Motor neuron (in vitro differentiated cells): ENCODE data around the gene SLC27A4. TPM values are rescaled to one million over a fixed set of nuclear protein-coding genes. Genes with fewer than 3 reads are reported as not detected.

Source experiments
- ATAC-seq, 8 experiments: fragments of 200-7000 bp; cut with Tn5 transposase; replicated peaks in 6 of 8; 2 replicates each; pipeline ENCODE4 v1.8.0; 2021; ENCODE audit warnings: mild to moderate bottlenecking in 8 of 8, moderate library complexity in 8 of 8
- H3K27ac ChIP-seq, 2 donors: fragments of 250-450 bp; sonication (Bioruptor Pico); 2 replicates each; pipeline ENCODE4 v1.9.0; 2021; ENCODE audit warnings: antibody characterized with exemption in 2 of 2, mild to moderate bottlenecking in 2 of 2, moderate library complexity in 1 of 2
- H3K4me1 ChIP-seq, 2 donors: fragments of 250-450 bp; sonication (Bioruptor Pico); replicated peaks in 1 of 2; 2 replicates each; pipeline ENCODE4 v1.6.1; 2021; ENCODE audit warnings: antibody characterized with exemption in 2 of 2, mild to moderate bottlenecking in 2 of 2, moderate library complexity in 1 of 2
- H3K4me3 ChIP-seq, 5 donors: fragments of 250-450 bp; sonication (Bioruptor Pico); 2 replicates each; pipeline ENCODE4 v1.9.0; 2021; ENCODE audit warnings: antibody characterized with exemption in 5 of 5, mild to moderate bottlenecking in 5 of 5, moderate library complexity in 4 of 5
- WGBS, 10 experiments: fragments of 450-650 bp; shearing (Covaris generic); methylation state at CpG; one replicate each; pipeline ENCODE4 v1.0.0; 2022; 5-methylcytosine and 5-hydroxymethylcytosine counted together
- in situ Hi-C, 9 experiments: fragments of 400-800 bp; cut with MboI; loops; one replicate each; pipeline ENCODE4 v1.15.0; 2021; ENCODE audit warnings: low sequenced_read_pairs in 9 of 9, low pct_unique_long_range_greater_than_20kb in 2 of 9; ENCODE audit not compliant: unreplicated experiment in 9 of 9
- total RNA-seq, 8 experiments: library from RNA; unstranded; fragments of 300-600 nt; gene quantifications; 2 replicates each; pipeline versions ENCODE4 v1.2.3 to v1.2.4, GENCODE V29; 2022

Gene SLC27A4
- total RNA-seq, 8 experiments from 2014 or later: 10.4 to 31.7 (median 17.7) TPM

- ATAC-seq: no peak
- Histone ChIP-seq H3K4me1 (peaks cover 72 to 75% of the 10 kb centered on the region in 2 donors), H3K27ac (peak overlapping the region; percentile 98), H3K4me3 (peak overlapping the region in 4 of 5 donors; percentile 50 to 92 (median 74))
- 0 to 80% (median 68%) methylated on average over 1 to 3 of the region's 11 CpGs; no CpG with 5 or more reads in 6 of the 10 experiments for WGBS, 10 experiments
- in situ Hi-C loops: no loop called here
Measured at GRCh38 chr9:128390150-128390812, 50.0 kb downstream of the SLC27A4 start.

- peak overlapping the region; percentile 98 for H3K27ac ChIP-seq
- peak overlapping the region; percentile 50 to 92 (median 67) for H3K4me3 ChIP-seq
- peak in 1 of 8 experiments; percentile 16 for ATAC-seq
- peaks cover 66 to 68% of the 10 kb centered on the region in 2 donors for H3K4me1 ChIP-seq
- WGBS, 10 experiments: 0 to 94% (median 0%) methylated on average over 1 to 2 of the region's 8 CpGs; no CpG with 5 or more reads in 6 of the 10 experiments
- in situ Hi-C loops: no loop called here
Measured at GRCh38 chr9:128390813-128391711, 50.7 kb downstream of the SLC27A4 start.

GRCh38 chr9:128391956-128392301, 51.6 kb downstream of the SLC27A4 start:
- Histone ChIP-seq H3K4me1 (peaks cover 59% of the 10 kb centered on the region in 2 donors), H3K4me3 (peak overlapping the region; percentile 50 to 92 (median 67)), H3K27ac (peak overlapping the region; percentile 98)
- 0 to 91% (median 16%) methylated on average over 3 to 14 of the region's 21 CpGs; no CpG with 5 or more reads in 5 of the 10 experiments for WGBS, 10 experiments
- in situ Hi-C loops: no loop called here
- no peak for ATAC-seq

GRCh38 chr9:128392302-128393144, 52.2 kb downstream of the SLC27A4 start:
- ATAC-seq: peak in 5 of 8 experiments; percentile 5 to 18 (median 9)
- in situ Hi-C loops: no loop called here
- Histone ChIP-seq H3K4me3 (peak overlapping the region; percentile 50 to 92 (median 67)), H3K27ac (peak overlapping the region; percentile 98), H3K4me1 (peaks cover 57 to 59% of the 10 kb centered on the region in 2 donors)
- 0 to 100% (median 4%) methylated on average over 3 to 19 of the region's 88 CpGs; no CpG with 5 or more reads in 6 of the 10 experiments for WGBS, 10 experiments

- Histone ChIP-seq H3K4me1 (peaks cover 54 to 56% of the 10 kb centered on the region in 2 donors), H3K4me3 (peak overlapping the region; percentile 50 to 92 (median 67)), H3K27ac (peak overlapping the region; percentile 98)
- WGBS, 10 experiments: 0% methylated on average over 1 of the region's 56 CpGs; no CpG with 5 or more reads in 9 of the 10 experiments
- in situ Hi-C loops: no loop called here
- peak in 5 of 8 experiments; percentile 68 to 74 (median 70) for ATAC-seq
Measured at GRCh38 chr9:128393145-128393775, 52.9 kb downstream of the SLC27A4 start.

- in situ Hi-C loops: no loop called here
- Histone ChIP-seq H3K4me1 (peaks cover 47 to 49% of the 10 kb centered on the region in 2 donors), H3K27ac (peak overlapping the region; percentile 98), H3K4me3 (peak overlapping the region; percentile 50 to 92 (median 67))
- WGBS, 10 experiments: no CpG with 5 or more reads among the region's 7 CpGs
- ATAC-seq: peak in 5 of 8 experiments; percentile 15 to 49 (median 48)
Measured at GRCh38 chr9:128393970-128394369, 53.6 kb downstream of the SLC27A4 start.

GRCh38 chr9:128394379-128395168, 54.2 kb downstream of the SLC27A4 start:
- Histone ChIP-seq H3K27ac (peak overlapping the region; percentile 98), H3K4me1 (peaks cover 41 to 43% of the 10 kb centered on the region in 2 donors), H3K4me3 (no peak overlapping the region)
- in situ Hi-C loops: no loop called here
- ATAC-seq: peak in 3 of 8 experiments; percentile 16 to 28 (median 27)
- 0 to 29% (median 17%) methylated on average over 1 to 5 of the region's 9 CpGs; no CpG with 5 or more reads in 3 of the 10 experiments for WGBS, 10 experiments

- 0 to 83% (median 27%) methylated on average over 1 to 9 of the region's 19 CpGs; no CpG with 5 or more reads in 4 of the 10 experiments for WGBS, 10 experiments
- in situ Hi-C loops: no loop called here
- Histone ChIP-seq H3K4me3 (no peak overlapping the region), H3K27ac (no peak overlapping the region), H3K4me1 (peaks cover 20 to 25% of the 10 kb centered on the region in 2 donors)
- peak in 3 of 8 experiments; percentile 17 to 42 (median 36) for ATAC-seq
Measured at GRCh38 chr9:128396970-128397613, 56.8 kb downstream of the SLC27A4 start.

GRCh38 chr9:128397831-128398230, 57.5 kb downstream of the SLC27A4 start:
- in situ Hi-C loops: no loop called here
- 0 to 100% (median 52%) methylated on average over 1 to 4 of the region's 7 CpGs; no CpG with 5 or more reads in 3 of the 10 experiments for WGBS, 10 experiments
- peaks cover 20 to 25% of the 10 kb centered on the region in 2 donors for H3K4me1 ChIP-seq
- H3K4me3 ChIP-seq: no peak overlapping the region
- H3K27ac ChIP-seq: no peak overlapping the region
- peak in 2 of 8 experiments; percentile 23 to 46 for ATAC-seq

GRCh38 chr9:128399861-128400260, 59.5 kb downstream of the SLC27A4 start:
- in situ Hi-C loops: loop anchor here in 1 of 9 experiments (25.0 kb wide), 1 partner anchor 113 kb away; the partner anchor contains the start of genes GOLGA2 and SWI5

GRCh38 chr9:128404560-128404959, 64.2 kb downstream of the SLC27A4 start:
- H3K27ac ChIP-seq: peak overlapping the region; percentile 66 to 78
- no CpG with 5 or more reads among the region's 5 CpGs for WGBS, 10 experiments
- no peak overlapping the region for H3K4me3 ChIP-seq
- in situ Hi-C loops: loop anchor here in 1 of 9 experiments (25.0 kb wide), 1 partner anchor 117 kb away; the partner anchor contains the start of genes GOLGA2 and SWI5
- ATAC-seq: peak in 5 of 8 experiments; percentile 8 to 24 (median 15)
- peaks cover 49 to 50% of the 10 kb centered on the region in 2 donors for H3K4me1 ChIP-seq

More at GRCh38 chr9:128399861-128400260, 59.5 kb downstream of the SLC27A4 start:
- no peak for ATAC-seq
- H3K27ac ChIP-seq: no peak overlapping the region
- H3K4me3 ChIP-seq: no peak overlapping the region
- 0 to 100% (median 100%) methylated on average over 1 to 2 of the region's 3 CpGs; no CpG with 5 or more reads in 5 of the 10 experiments for WGBS, 10 experiments
- H3K4me1 ChIP-seq: peaks cover 16 to 20% of the 10 kb centered on the region in 2 donors
